Keratinocyte (primary cell): ENCODE data around the gene CCDC12. TPM values are rescaled to one million over a fixed set of nuclear protein-coding genes. Genes with fewer than 3 reads are reported as not detected.

Experiments
- DNase-seq: peaks from one replicate; pipeline ENCODE4 v3.0.0-alpha.2; 2011; ENCODE audit warnings: low read depth, missing footprints, low spot score
- FAIRE-seq: peaks from 2 replicates; lab custom pipeline; 2011; peaks lifted over from hg19 to GRCh38; lab: Jason Lieb, UNC
- H2AFZ ChIP-seq: 2 replicates; pipeline ENCODE4 v1.6.0; 2012; ENCODE audit warnings: low read length, control low read depth, inconsistent platforms; ENCODE audit not compliant: control insufficient read depth
- H3K27ac ChIP-seq: 2 replicates; pipeline ENCODE4 v1.5.1; 2011; ENCODE audit warnings: low read length; ENCODE audit not compliant: control insufficient read depth, insufficient read depth
- H3K27me3 ChIP-seq: 3 replicates; pipeline ENCODE4 v1.6.0; 2011; ENCODE audit warnings: low read length; ENCODE audit not compliant: control insufficient read depth, insufficient read depth; ENCODE audit errors: extremely low read depth
- H3K36me3 ChIP-seq, 2 experiments: 2 replicates in 1 of 2; 3 replicates in 1 of 2; pipeline ENCODE4 v1.5.1; 2011; ENCODE audit warnings: low read length in 2 of 2, mild to moderate bottlenecking in 1 of 2; ENCODE audit not compliant: control insufficient read depth in 2 of 2, insufficient read depth in 2 of 2; ENCODE audit errors: extremely low read depth in 1 of 2
- H3K4me1 ChIP-seq: 3 replicates; pipeline ENCODE4 v1.5.1; 2011; ENCODE audit warnings: low read length; ENCODE audit not compliant: control insufficient read depth, insufficient read depth; ENCODE audit errors: extremely low read depth
- H3K4me2 ChIP-seq: 3 replicates; pipeline ENCODE4 v1.6.0; 2011; ENCODE audit warnings: low read depth, low read length; ENCODE audit not compliant: control insufficient read depth, insufficient read depth; ENCODE audit errors: extremely low read depth
- H3K4me3 ChIP-seq, 3 experiments: fragments of 200-600 bp in 1 of 3; sonication (generic) in 1 of 3; 2 replicates in 2 of 3; 3 replicates in 1 of 3; pipeline ENCODE4 v1.5.1; 2011 to 2016; ENCODE audit warnings: low read length in 3 of 3, mild to moderate bottlenecking in 3 of 3, control low read depth in 2 of 3, inconsistent platforms in 1 of 3, low read depth in 1 of 3, mixed read lengths in 1 of 3, mixed run types in 1 of 3, moderate library complexity in 1 of 3; ENCODE audit not compliant: control insufficient read depth in 2 of 3, insufficient read depth in 2 of 3; ENCODE audit errors: extremely low read depth in 1 of 3
- H3K79me2 ChIP-seq: 2 replicates; pipeline ENCODE4 v1.6.0; 2012; ENCODE audit warnings: low read length; ENCODE audit not compliant: control insufficient read depth, insufficient read depth
- H3K9ac ChIP-seq: 3 replicates; pipeline ENCODE4 v1.6.0; 2011; ENCODE audit warnings: low read length; ENCODE audit not compliant: control insufficient read depth, insufficient read depth; ENCODE audit errors: extremely low read depth
- H3K9me1 ChIP-seq: 3 replicates; pipeline ENCODE4 v1.6.0; 2011; ENCODE audit warnings: low read length; ENCODE audit not compliant: control insufficient read depth, insufficient read depth; ENCODE audit errors: extremely low read depth
- H3K9me3 ChIP-seq: 2 replicates; pipeline ENCODE4 v1.5.1; 2012; ENCODE audit warnings: low read depth, low read length; ENCODE audit not compliant: control insufficient read depth
- H4K20me1 ChIP-seq: 3 replicates; pipeline ENCODE4 v1.6.0; 2011; ENCODE audit warnings: low read length; ENCODE audit not compliant: control insufficient read depth, insufficient read depth; ENCODE audit errors: extremely low read depth
- EZH2 ChIP-seq: IDR thresholded peaks from one replicate; pipeline ENCODE4 v1.6.1; 2012; ENCODE audit warnings: inconsistent platforms, mild to moderate bottlenecking, low read length, moderate library complexity
- dilution Hi-C: fragments of 300-500 bp; cut with MboI; formaldehyde crosslinking; loops from one replicate; pipeline ENCODE4 v1.7.0; 2020; ENCODE audit warnings: low sequenced_read_pairs; ENCODE audit not compliant: extremely low pct_ligation_motif_present
- polyA plus RNA-seq, 5 experiments: library from polyadenylated mRNA; depleted of rRNA in 3 of 5; stranded (reverse) in 3 of 5; stranded (forward) in 1 of 5; unstranded in 1 of 5; fragments of >200 nt; gene quantifications; 1 replicate in 1 of 5; 2 replicates in 3 of 5; 3 replicates in 1 of 5; pipeline versions ENCODE4 v1.2.1 to v1.2.3, GENCODE V29; 2011 to 2012; ENCODE audit warnings: missing spikeins in 2 of 5, low read depth in 1 of 5, low replicate concordance in 1 of 5
- TF ChIP-seq, protein P1 (sequence below), 3 experiments: IDR thresholded peaks in 1 of 3; conservative IDR thresholded peaks in 1 of 3; optimal IDR thresholded peaks in 1 of 3; 2 replicates in 2 of 3; 3 replicates in 1 of 3; pipeline versions ENCODE3 to v1.5.1; 2011; ENCODE audit warnings: low read length in 3 of 3, mild to moderate bottlenecking in 3 of 3, moderate library complexity in 2 of 3, control low read depth in 1 of 3, inconsistent platforms in 1 of 3; ENCODE audit not compliant: insufficient read depth in 2 of 3; ENCODE audit errors: extremely low read depth in 1 of 3

Gene CCDC12
- polyA plus RNA-seq, 1 donor (not counting 4 experiments of a cell fraction or from before 2014, with no cell fraction given), result 27.5 TPM

DNA sequence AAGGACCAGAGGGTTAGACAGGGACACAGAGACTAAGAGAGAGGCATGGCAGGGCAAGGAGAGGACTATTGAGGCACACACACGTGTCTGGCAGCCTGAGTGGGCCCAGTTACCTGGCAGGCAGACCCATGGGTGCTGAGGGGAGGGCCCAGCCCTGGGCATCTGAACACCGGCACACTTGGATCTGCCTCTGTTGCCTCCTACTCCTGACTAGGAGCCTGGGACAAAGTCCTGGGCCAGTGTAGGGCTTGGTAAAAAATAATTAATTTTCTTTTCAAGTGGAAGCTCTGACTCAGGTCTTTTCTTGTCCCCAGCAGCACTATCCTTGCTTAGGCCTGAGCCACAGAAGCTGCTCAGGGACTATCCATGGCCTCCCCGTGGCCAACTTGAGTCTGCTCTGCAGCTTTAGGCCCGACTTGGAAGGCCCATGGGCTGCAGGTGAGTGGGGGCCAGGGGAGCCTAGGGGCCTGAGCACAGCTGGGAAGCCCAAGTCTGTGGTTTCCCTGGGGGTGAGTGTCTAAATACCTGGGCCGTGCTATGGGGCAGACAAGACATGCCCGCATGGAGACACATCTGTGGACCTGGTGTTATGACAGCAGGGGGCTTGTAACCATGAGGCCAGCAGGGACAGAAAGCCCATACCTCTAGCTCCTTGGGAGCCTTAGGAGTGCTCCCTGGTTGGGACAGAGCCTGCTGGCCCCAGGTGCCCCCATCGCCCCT, 99.0 kb downstream of the CCDC12 start, which contains the start of gene PTH1R:
Gene PTH1R, plus strand, starts transcription at position 316 of the 720 bp plus-strand sequence. CDS start 5,839 bp downstream, outside the sequence.
- dilution Hi-C loops, result no loop called here
- no peaks in the 10 kb centered on the region for H3K9me1 ChIP-seq
- no peak for DNase-seq
- no peaks in the 10 kb centered on the region for H3K4me1 ChIP-seq
- no peak for FAIRE-seq
- no peak within 1 kb of the TSS for H3K4me3 ChIP-seq
- H3K9me3 ChIP-seq, result no peaks in the 10 kb centered on the region
- no peaks in the 10 kb centered on the region for H3K36me3 ChIP-seq
- no peaks in the 10 kb centered on the region for H4K20me1 ChIP-seq
- TF ChIP-seq EZH2, result no peak
- TF ChIP-seq, protein P1, sequence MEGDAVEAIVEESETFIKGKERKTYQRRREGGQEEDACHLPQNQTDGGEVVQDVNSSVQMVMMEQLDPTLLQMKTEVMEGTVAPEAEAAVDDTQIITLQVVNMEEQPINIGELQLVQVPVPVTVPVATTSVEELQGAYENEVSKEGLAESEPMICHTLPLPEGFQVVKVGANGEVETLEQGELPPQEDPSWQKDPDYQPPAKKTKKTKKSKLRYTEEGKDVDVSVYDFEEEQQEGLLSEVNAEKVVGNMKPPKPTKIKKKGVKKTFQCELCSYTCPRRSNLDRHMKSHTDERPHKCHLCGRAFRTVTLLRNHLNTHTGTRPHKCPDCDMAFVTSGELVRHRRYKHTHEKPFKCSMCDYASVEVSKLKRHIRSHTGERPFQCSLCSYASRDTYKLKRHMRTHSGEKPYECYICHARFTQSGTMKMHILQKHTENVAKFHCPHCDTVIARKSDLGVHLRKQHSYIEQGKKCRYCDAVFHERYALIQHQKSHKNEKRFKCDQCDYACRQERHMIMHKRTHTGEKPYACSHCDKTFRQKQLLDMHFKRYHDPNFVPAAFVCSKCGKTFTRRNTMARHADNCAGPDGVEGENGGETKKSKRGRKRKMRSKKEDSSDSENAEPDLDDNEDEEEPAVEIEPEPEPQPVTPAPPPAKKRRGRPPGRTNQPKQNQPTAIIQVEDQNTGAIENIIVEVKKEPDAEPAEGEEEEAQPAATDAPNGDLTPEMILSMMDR (optimal IDR thresholded peaks at IDR 0.05 in 1 of 3, IDR thresholded peaks at IDR 0.05 in 1 of 3, conservative IDR thresholded peaks at IDR 0.05 in 1 of 3; ENCODE audit: extremely low read depth in 1 of 3, insufficient read depth in 2 of 3, low read length in 3 of 3), result no peak
- no peak within 1 kb of the TSS for H3K9ac ChIP-seq
- H2AFZ ChIP-seq, result no peak within 1 kb of the TSS
- no peak within 1 kb of the TSS for H3K27ac ChIP-seq
- H3K4me2 ChIP-seq, result no peak within 1 kb of the TSS
- H3K27me3 ChIP-seq, result peaks cover 51% of the 10 kb centered on the region
- H3K79me2 ChIP-seq, result no peaks in the 10 kb centered on the region

DNA sequence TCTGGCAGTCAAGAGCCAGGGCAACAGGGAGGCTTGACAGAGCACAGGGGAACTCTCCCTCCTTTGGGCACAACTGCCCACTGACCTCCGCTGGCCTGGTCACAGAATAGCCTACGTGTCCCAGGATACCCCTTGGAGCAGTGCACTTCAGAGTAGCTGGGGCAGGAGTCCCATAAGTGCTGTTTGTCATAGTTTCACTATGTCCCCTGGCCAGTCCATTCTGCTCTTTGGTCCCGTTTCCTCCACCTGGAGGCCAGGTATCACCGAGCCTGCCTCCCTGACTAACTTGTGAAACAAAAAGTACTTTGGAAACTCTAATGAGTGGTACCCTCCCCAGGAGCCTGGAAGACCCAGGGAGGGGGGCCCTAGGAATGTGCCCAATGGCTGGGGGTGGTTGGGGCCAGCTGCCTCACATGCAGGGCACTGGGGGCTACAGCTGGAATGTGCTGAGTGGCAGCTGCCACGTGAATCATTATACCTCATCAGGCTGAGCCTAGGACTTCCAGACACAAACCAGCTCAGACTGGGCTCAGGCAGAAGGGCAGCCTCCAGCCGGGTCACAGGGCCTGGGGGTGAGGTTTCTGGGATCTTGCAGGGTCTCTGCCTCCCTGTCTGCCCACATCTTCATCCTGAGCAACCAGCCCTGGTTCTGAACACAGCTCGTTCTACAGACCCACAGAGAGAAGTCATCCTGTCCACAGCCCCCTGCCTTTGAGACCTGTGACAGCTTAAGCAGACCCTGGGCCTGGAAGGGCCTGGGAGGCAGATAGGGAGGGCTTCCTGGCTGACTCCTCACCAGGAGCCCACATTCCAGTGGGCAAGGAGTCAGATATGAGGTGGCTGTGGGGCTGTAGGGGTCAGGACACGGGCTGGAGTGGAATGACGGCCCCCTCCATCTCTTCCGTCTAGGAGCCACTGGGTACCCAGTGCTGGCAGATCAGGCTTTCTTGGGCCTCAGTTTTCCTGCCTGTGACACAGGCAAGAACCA, 99.9 kb downstream of the CCDC12 start:
- H3K4me2 ChIP-seq, result no peak overlapping the region
- no peaks in the 10 kb centered on the region for H3K79me2 ChIP-seq
- H3K36me3 ChIP-seq, result no peaks in the 10 kb centered on the region
- no peak for DNase-seq
- no peak overlapping the region for H3K27ac ChIP-seq
- TF ChIP-seq, protein P1 (optimal IDR thresholded peaks at IDR 0.05 in 1 of 3, IDR thresholded peaks at IDR 0.05 in 1 of 3, conservative IDR thresholded peaks at IDR 0.05 in 1 of 3; ENCODE audit: extremely low read depth in 1 of 3, insufficient read depth in 2 of 3, low read length in 3 of 3), result no peak
- TF ChIP-seq EZH2, result no peak
- H2AFZ ChIP-seq, result no peak overlapping the region
- H3K9me3 ChIP-seq, result no peaks in the 10 kb centered on the region
- dilution Hi-C loops, result no loop called here
- H3K27me3 ChIP-seq, result peaks cover 45% of the 10 kb centered on the region
- no peaks in the 10 kb centered on the region for H3K4me1 ChIP-seq
- no peak overlapping the region for H3K9ac ChIP-seq
- no peaks in the 10 kb centered on the region for H4K20me1 ChIP-seq
- no peaks in the 10 kb centered on the region for H3K9me1 ChIP-seq
- FAIRE-seq, result no peak
- no peak overlapping the region for H3K4me3 ChIP-seq
